ENCODE measurements around the gene ZNF574.

DNA sequence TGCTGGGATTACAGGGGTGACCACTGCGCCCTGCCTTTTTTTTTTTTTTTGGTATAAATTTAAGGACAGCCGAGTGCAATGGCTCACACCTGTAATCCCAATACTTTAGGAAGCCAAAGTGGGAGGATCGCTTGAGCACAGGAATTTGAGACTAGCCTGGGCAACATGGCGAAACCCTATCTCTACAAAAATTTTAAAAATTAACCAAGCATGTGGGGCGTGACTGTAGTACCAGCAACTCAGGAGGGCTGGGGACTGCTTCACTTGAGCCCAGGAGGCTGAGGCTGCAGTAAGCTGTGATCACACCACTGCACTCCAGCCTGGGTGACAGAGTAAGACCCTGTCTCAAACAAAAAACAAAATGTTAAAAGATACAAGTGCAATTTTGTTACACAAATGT lies 21.5 kb downstream of the ZNF574 start:
- TF ChIP-seq, protein P1, sequence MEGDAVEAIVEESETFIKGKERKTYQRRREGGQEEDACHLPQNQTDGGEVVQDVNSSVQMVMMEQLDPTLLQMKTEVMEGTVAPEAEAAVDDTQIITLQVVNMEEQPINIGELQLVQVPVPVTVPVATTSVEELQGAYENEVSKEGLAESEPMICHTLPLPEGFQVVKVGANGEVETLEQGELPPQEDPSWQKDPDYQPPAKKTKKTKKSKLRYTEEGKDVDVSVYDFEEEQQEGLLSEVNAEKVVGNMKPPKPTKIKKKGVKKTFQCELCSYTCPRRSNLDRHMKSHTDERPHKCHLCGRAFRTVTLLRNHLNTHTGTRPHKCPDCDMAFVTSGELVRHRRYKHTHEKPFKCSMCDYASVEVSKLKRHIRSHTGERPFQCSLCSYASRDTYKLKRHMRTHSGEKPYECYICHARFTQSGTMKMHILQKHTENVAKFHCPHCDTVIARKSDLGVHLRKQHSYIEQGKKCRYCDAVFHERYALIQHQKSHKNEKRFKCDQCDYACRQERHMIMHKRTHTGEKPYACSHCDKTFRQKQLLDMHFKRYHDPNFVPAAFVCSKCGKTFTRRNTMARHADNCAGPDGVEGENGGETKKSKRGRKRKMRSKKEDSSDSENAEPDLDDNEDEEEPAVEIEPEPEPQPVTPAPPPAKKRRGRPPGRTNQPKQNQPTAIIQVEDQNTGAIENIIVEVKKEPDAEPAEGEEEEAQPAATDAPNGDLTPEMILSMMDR (IDR thresholded peaks at IDR 0.05): no peak
- no peak for TF ChIP-seq POLR2A (IDR thresholded peaks at IDR 0.05)

All from esophagus squamous epithelium (tissue), 4 donors.